K562 (cell line): ENCODE measurements around the gene SHANK2. TPM values are rescaled to one million over a fixed set of nuclear protein-coding genes. Genes with fewer than 3 reads are reported as not detected.

Experiments used
- ATAC-seq: fragments of 200-7000 bp; cut with Tn5 transposase; 3 replicates; pipeline ENCODE4 v1.9.1; 2020; ENCODE audit warnings: moderate library complexity
- BruUV-seq: library from RNA; stranded (reverse); fragments of 400-500 nt; replicated peaks from 2 replicates; lab custom pipeline; 2021; lab: Mats Ljungman, UMichigan
- CTCF ChIA-PET: fragments of 300-600 bp; formaldehyde crosslinking; extraction: SDS; loops from one replicate; lab custom pipeline; 2021; ENCODE audit warnings: low intra/inter-chr PET ratio; lab: Yijun Ruan, JAX
- POLR2A ChIA-PET: fragments of 300-600, 350-650 bp; sonication (Branson Sonifier 250); formaldehyde crosslinking; extraction: SDS; loops from one replicate; lab custom pipeline; 2021; ENCODE audit warnings: antibody characterized with exemption, inconsistent platforms; lab: Yijun Ruan, JAX
- DNase-seq, 4 experiments: peaks; one replicate each; pipeline versions ENCODE4 v3.0.0 to v3.0.0-alpha.2; 2011 to 2018; ENCODE audit warnings: low spot score in 3 of 4, mixed read lengths in 3 of 4; ENCODE audit errors: extremely low read depth in 1 of 4
- FAIRE-seq: peaks from 2 replicates; lab custom pipeline; 2011; peaks lifted over from hg19 to GRCh38; lab: Jason Lieb, UNC
- H2AFZ ChIP-seq: 2 replicates; pipeline ENCODE4 v1.6.0; 2011; ENCODE audit warnings: low read depth, low read length, control low read depth, inconsistent platforms
- H3K27ac ChIP-seq: fragments of 200-600 bp; 3 replicates; pipeline ENCODE4 v1.8.0; 2011; ENCODE audit warnings: low read depth, mild to moderate bottlenecking, control low read depth, inconsistent platforms, low read length, moderate library complexity, mixed read lengths; ENCODE audit errors: extremely low read depth
- H3K27me3 ChIP-seq, 2 experiments: fragments of 300-600 bp in 1 of 2; 2 replicates in 1 of 2; 3 replicates in 1 of 2; pipeline versions ENCODE4 v1.6.0 to v1.8.0; 2011; ENCODE audit warnings: inconsistent platforms in 2 of 2, low read length in 2 of 2, mild to moderate bottlenecking in 1 of 2, mixed read lengths in 1 of 2, moderate library complexity in 1 of 2; ENCODE audit not compliant: control insufficient read depth in 2 of 2, insufficient read depth in 2 of 2
- H3K36me3 ChIP-seq: fragments of 300-600 bp; 3 replicates; pipeline ENCODE4 v1.8.0; 2011; ENCODE audit warnings: mild to moderate bottlenecking, low read length, inconsistent platforms; ENCODE audit not compliant: control insufficient read depth, insufficient read depth
- H3K4me1 ChIP-seq, 2 experiments: fragments of 200-600 bp in 1 of 2; replicated peaks in 1 of 2; 2 replicates in 1 of 2; 3 replicates in 1 of 2; pipeline versions ENCODE4 v1.5.1 to v1.8.0; 2011; ENCODE audit warnings: inconsistent platforms in 2 of 2, low read length in 2 of 2, mild to moderate bottlenecking in 1 of 2, mixed read lengths in 1 of 2, moderate library complexity in 1 of 2; ENCODE audit not compliant: control insufficient read depth in 2 of 2, insufficient read depth in 2 of 2
- H3K4me2 ChIP-seq: 2 replicates; pipeline ENCODE4 v1.6.1; 2011; ENCODE audit warnings: low read length, control low read depth, inconsistent platforms, mixed read lengths; ENCODE audit not compliant: insufficient read depth
- H3K4me3 ChIP-seq: fragments of 200-600 bp; sonication (generic), shearing (Covaris generic); 2 replicates; pipeline ENCODE4 v1.5.1; 2016; ENCODE audit warnings: control low read depth, inconsistent platforms
- H3K79me2 ChIP-seq: fragments of 200-600 bp; 3 replicates; pipeline ENCODE4 v1.8.0; 2011; ENCODE audit warnings: low read length, inconsistent platforms; ENCODE audit not compliant: control insufficient read depth, insufficient read depth
- H3K9ac ChIP-seq, 2 experiments: 2 replicates each; pipeline versions ENCODE4 v1.6.0 to v1.6.1; 2011; ENCODE audit warnings: low read depth in 2 of 2, low read length in 2 of 2, control low read depth in 1 of 2, inconsistent platforms in 1 of 2, mild to moderate bottlenecking in 1 of 2, mixed read lengths in 1 of 2; ENCODE audit not compliant: insufficient read depth in 1 of 2
- H3K9me1 ChIP-seq: one replicate; pipeline ENCODE4 v1.6.0; 2011; ENCODE audit warnings: inconsistent platforms, mild to moderate bottlenecking, low read length, moderate library complexity; ENCODE audit not compliant: control insufficient read depth, insufficient read depth
- H3K9me3 ChIP-seq: replicated peaks from 2 replicates; pipeline ENCODE4 v1.5.1; 2011; ENCODE audit warnings: low read depth, low read length, inconsistent platforms; ENCODE audit not compliant: control insufficient read depth, insufficient read depth
- H4K20me1 ChIP-seq: replicated peaks from 2 replicates; pipeline ENCODE4 v1.6.1; 2011; ENCODE audit warnings: low read length, inconsistent platforms, mixed read lengths; ENCODE audit not compliant: control insufficient read depth, insufficient read depth
- GABPB1 ChIP-seq: sonication (generic); formaldehyde crosslinking; IDR thresholded peaks from 2 replicates; pipeline ENCODE4 v1.8.0; 2022; ENCODE audit warnings: mild to moderate bottlenecking, missing genetic modification reagents
- GTF3C2 ChIP-seq: IDR thresholded peaks from 3 replicates; pipeline ENCODE4 v1.6.1; 2011; ENCODE audit warnings: borderline replicate concordance, mild to moderate bottlenecking, moderate library complexity; ENCODE audit not compliant: insufficient read length; ENCODE audit errors: extremely low read depth
- HLTF ChIP-seq: fragments of 450-650 bp; IDR thresholded peaks from 2 replicates; pipeline ENCODE4 v1.6.1; 2016
- LARP7 ChIP-seq: fragments of 450-650 bp; IDR thresholded peaks from 2 replicates; pipeline ENCODE4 v1.6.1; 2016
- MYBL2 ChIP-seq, 2 experiments: fragments of 450-650 bp in 1 of 2; sonication (generic) in 1 of 2; formaldehyde crosslinking in 1 of 2; IDR thresholded peaks; 2 replicates each; pipeline versions ENCODE4 v1.6.1 to v1.8.1; 2017 to 2022; ENCODE audit warnings: borderline replicate concordance in 1 of 2, inconsistent platforms in 1 of 2, low read depth in 1 of 2, mild to moderate bottlenecking in 1 of 2, missing genetic modification reagents in 1 of 2, moderate library complexity in 1 of 2
- PRMT5 ChIP-seq: sonication (generic); formaldehyde crosslinking; IDR thresholded peaks from 2 replicates; pipeline ENCODE4 v1.5.0; 2020; ENCODE audit warnings: missing genetic modification reagents
- RBM14 ChIP-seq: fragments of 200-400 bp; formaldehyde crosslinking; IDR thresholded peaks from 2 replicates; pipeline ENCODE4 v1.6.1; 2018; ENCODE audit warnings: low read depth, mild to moderate bottlenecking, low read length, moderate library complexity, borderline replicate concordance; ENCODE audit not compliant: insufficient read depth
- RHOXF2B ChIP-seq: fragments of 250-450 bp; sonication (Bioruptor Pico); conservative IDR thresholded peaks from 2 replicates; pipeline ENCODE4 v1.5.1; 2021
- SMAD4 ChIP-seq: fragments of 250-450 bp; sonication (Bioruptor Pico); conservative IDR thresholded peaks from 2 replicates; pipeline ENCODE4 v1.8.0; 2021; ENCODE audit warnings: inconsistent platforms, mild to moderate bottlenecking, moderate library complexity
- TFE3 ChIP-seq: fragments of 450-650 bp; formaldehyde crosslinking; IDR thresholded peaks from 2 replicates; pipeline ENCODE4 v1.4.0; 2020; ENCODE audit warnings: mild to moderate bottlenecking, mixed read lengths
- U2AF2 ChIP-seq: fragments of 200-400 bp; formaldehyde crosslinking; optimal IDR thresholded peaks from 2 replicates; pipeline ENCODE3; 2017; ENCODE audit warnings: low read depth, mild to moderate bottlenecking, low read length
- ZBTB2 ChIP-seq: fragments of 450-650 bp; IDR thresholded peaks from 2 replicates; pipeline ENCODE4 v1.6.1; 2016; ENCODE audit warnings: antibody characterized with exemption
- ZC3H11A ChIP-seq: IDR thresholded peaks from 2 replicates; pipeline ENCODE4 v1.6.1; 2012; ENCODE audit warnings: low read depth, low read length, improper control_type of control experiment
- ZEB2 ChIP-seq: fragments of 450-650 bp; IDR thresholded peaks from 2 replicates; pipeline ENCODE4 v1.6.1; 2016
- ZNF184 ChIP-seq: sonication (generic); formaldehyde crosslinking; IDR thresholded peaks from 2 replicates; pipeline ENCODE4 v1.5.0; 2020; ENCODE audit warnings: missing genetic modification reagents
- ZNF197 ChIP-seq: fragments of 200-800 bp; sonication (Bioruptor generic); IDR thresholded peaks from 2 replicates; pipeline ENCODE4 v1.6.1; 2016; ENCODE audit warnings: low read depth, missing genetic modification characterization, missing compliant biosample characterization
- ZNF449 ChIP-seq: fragments of 250-450 bp; sonication (Bioruptor Pico); IDR thresholded peaks from 2 replicates; pipeline ENCODE4 v1.8.0; 2022; ENCODE audit warnings: moderate library complexity, mild to moderate bottlenecking, inconsistent platforms
- WGBS: fragments of 100-300 bp; shearing (Covaris generic); methylation state at CpG from one replicate; pipeline ENCODE4 v1.1.6; 2016; ENCODE audit warnings: low coverage, mixed read lengths; ENCODE audit not compliant: insufficient coverage; ENCODE audit errors: missing lambda C conversion rate; 5-methylcytosine and 5-hydroxymethylcytosine counted together
- in situ Hi-C: fragments of 300-500 bp; cut with MboI; formaldehyde crosslinking; loops from 4 replicates; pipeline ENCODE4 v1.15.0; 2018; ENCODE audit warnings: inconsistent platforms, mixed read lengths
- intact Hi-C: fragments of 100-400 bp; cut with micrococcal nuclease; formaldehyde crosslinking; loops from 2 replicates; pipeline ENCODE4 v1.14.2; 2022
- polyA plus RNA-seq, 8 experiments: library from polyadenylated mRNA; depleted of rRNA in 4 of 8; stranded (reverse) in 5 of 8; unstranded in 3 of 8; fragments of >200 nt; fragmentation: Nextera tagmentation in 2 of 8; fragmentation: Illumina TruSeq in 1 of 8; extraction: Ambion mirVana in 2 of 8; extraction: Trizol in 1 of 8; gene quantifications; 2 replicates each; pipeline versions ENCODE4 v1.2.1 to v1.2.3, GENCODE V29; 2011 to 2014; ENCODE audit warnings: inconsistent platforms in 1 of 8, missing spikeins in 1 of 8
- total RNA-seq, 7 experiments: library from RNA; depleted of rRNA in 6 of 7; stranded (reverse); fragments of >200 nt in 6 of 7; fragmentation: Illumina TruSeq in 2 of 7; extraction: Trizol in 2 of 7; gene quantifications; 2 replicates each; pipeline versions ENCODE4 v1.2.1 to v1.2.3, GENCODE V29; 2011 to 2021; ENCODE audit warnings: low replicate concordance in 1 of 7

The SHANK2 gene
- total and polyA plus RNA-seq, 9 of the 15 experiments (the other 6 are each of a cell fraction or from before 2014, with no cell fraction given) = 0.04 to 0.07 TPM; not detected in 7

DNA sequence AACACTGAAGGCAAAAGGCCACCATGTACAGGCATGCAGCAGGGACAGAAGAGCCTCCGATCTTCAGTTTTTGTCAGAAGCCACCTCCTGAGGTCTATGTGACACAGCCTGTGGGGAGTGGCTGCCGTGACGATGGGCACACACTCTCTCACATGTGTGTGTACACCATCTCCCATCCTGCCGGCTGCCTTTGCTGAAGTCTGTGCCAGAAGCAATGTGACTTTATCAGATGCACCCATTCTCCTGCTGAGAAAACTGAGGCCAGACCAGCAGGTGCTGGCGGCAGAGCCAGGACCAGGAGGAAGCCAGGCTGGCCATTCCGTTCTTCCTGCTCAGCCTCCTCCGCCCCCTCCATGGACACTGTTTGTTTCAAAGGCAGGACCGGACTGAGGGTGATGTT, 16.7 kb downstream of the SHANK2 start:
- 1% methylated on average over 8 of the region's 8 CpGs for WGBS
- Histone ChIP-seq H3K9me1 (no peaks in the 10 kb centered on the region), H3K27me3 (peaks cover 6 to 49% of the 10 kb centered on the region in 2 experiments; a peak in 3 of 5 replicates), H3K4me2 (no peak overlapping the region), H2AFZ (no peak overlapping the region), H3K9ac (no peak overlapping the region), H3K79me2 (no peaks in the 10 kb centered on the region), H3K36me3 (no peaks in the 10 kb centered on the region), H3K4me3 (no peak overlapping the region), H3K4me1 (no peaks in the 10 kb centered on the region), H3K27ac (no peak overlapping the region), H3K9me3 (no peaks in the 10 kb centered on the region), H4K20me1 (no peaks in the 10 kb centered on the region)
- ATAC-seq = no peak
- in situ Hi-C loops (no loop called here), intact Hi-C loops (no loop called here)
- no peak for DNase-seq
- BruUV-seq = no TSS peak
- ChIA-PET CTCF (no interaction called here), POLR2A (no interaction called here)
- no peak for FAIRE-seq
- TF ChIP-seq PRMT5 = no peak
- TF ChIP-seq GTF3C2 = no peak
- no peak for TF ChIP-seq RBM14
- TF ChIP-seq GABPB1 (CRISPR knock-in tag) = no peak
- TF ChIP-seq ZBTB2 = no peak
- no peak for TF ChIP-seq TFE3
- TF ChIP-seq RHOXF2B (CRISPR knock-in tag) = no peak
- no peak for TF ChIP-seq ZC3H11A
- no peak for TF ChIP-seq MYBL2 (IDR thresholded peaks at IDR 0.05; ENCODE audit: low read depth)
- TF ChIP-seq MYBL2 (CRISPR knock-in tag; IDR thresholded peaks at IDR 0.05; ENCODE audit: borderline replicate concordance) = no peak
- TF ChIP-seq U2AF2 = no peak
- no peak for TF ChIP-seq ZEB2
- TF ChIP-seq HLTF = no peak
- TF ChIP-seq ZNF184 (CRISPR knock-in tag) = no peak
- no peak for TF ChIP-seq SMAD4 (CRISPR knock-in tag)
- no peak for TF ChIP-seq LARP7
- no peak for TF ChIP-seq ZNF197 (CRISPR knock-in tag)
- TF ChIP-seq ZNF449 (CRISPR knock-in tag) = no peak
